Heart right ventricle (tissue), 16 donors: ENCODE results near the gene DOC2B. TPM values are rescaled to one million over a fixed set of nuclear protein-coding genes. Genes with fewer than 3 reads are reported as not detected.

ENCODE experiments used
- ATAC-seq, 8 donors: fragments of 200-7000 bp; cut with Tn5 transposase; one replicate each; pipeline ENCODE4 v1.9.1; 2020; ENCODE audit warnings: mild to moderate bottlenecking in 8 of 8, moderate library complexity in 8 of 8, moderate number of reproducible peaks in 1 of 8
- DNase-seq, 2 donors: peaks; one replicate each; pipeline ENCODE4 v3.0.0-alpha.2; 2020
- H3K27ac ChIP-seq, 10 donors: fragments of 200-600 bp; sonication (generic) in 2 of 10; one replicate each; pipeline versions ENCODE4 v1.5.0 to v1.8.0; 2020 to 2022; ENCODE audit warnings: mild to moderate bottlenecking in 3 of 10
- H3K27me3 ChIP-seq, 7 donors: fragments of 200-600 bp; one replicate each; pipeline ENCODE4 v1.8.0; 2021 to 2022; ENCODE audit warnings: mild to moderate bottlenecking in 2 of 7
- H3K36me3 ChIP-seq, 9 donors: fragments of 200-600 bp; sonication (generic) in 1 of 9; one replicate each; pipeline versions ENCODE4 v1.5.0 to v1.8.0; 2020 to 2022; ENCODE audit warnings: mild to moderate bottlenecking in 2 of 9
- H3K4me1 ChIP-seq, 9 donors: fragments of 200-600 bp; sonication (generic) in 1 of 9; one replicate each; pipeline versions ENCODE4 v1.5.0 to v1.8.0; 2020 to 2022; ENCODE audit warnings: mild to moderate bottlenecking in 4 of 9
- H3K4me3 ChIP-seq, 10 donors: fragments of 200-600 bp; sonication (generic) in 2 of 10; one replicate each; pipeline versions ENCODE4 v1.5.0 to v1.8.0; 2020 to 2022; ENCODE audit warnings: mild to moderate bottlenecking in 7 of 10, moderate library complexity in 2 of 10
- H3K9me3 ChIP-seq, 11 donors: fragments of 200-600 bp in 10 of 11; sonication (generic) in 2 of 11; one replicate each; pipeline versions ENCODE4 v1.5.0 to v1.8.0; 2013 to 2022; ENCODE audit warnings: mild to moderate bottlenecking in 2 of 11, control low read depth in 1 of 11, moderate library complexity in 1 of 11
- WGBS, 2 donors: extraction: QIAGEN DNeasy Blood & Tissue Kit; methylation state at CpG; one replicate each; pipeline ENCODE4 v1.1.7; 2013; ENCODE audit warnings: inconsistent platforms in 1 of 2; 5-methylcytosine and 5-hydroxymethylcytosine counted together
- intact Hi-C, 10 donors: fragments of 100-400 bp; cut with DNase I; formaldehyde crosslinking; loops; one replicate each; pipeline versions ENCODE4 v1.11.1 to v1.14.2; 2022
- polyA plus RNA-seq, 2 donors: library from polyadenylated mRNA; stranded (reverse); fragments of 200-250 nt; gene quantifications; one replicate each; pipeline ENCODE4 v1.2.3, GENCODE V29; 2013
- total RNA-seq, 10 donors: library from RNA; stranded (reverse); fragmentation: NEBNext Ultra II Directional in 3 of 10; extraction: Animal tissue kit (Norgen Biotek cat#: 25700) in 3 of 10; gene quantifications; one replicate each; pipeline versions ENCODE4 v1.2.1 to v1.2.4, GENCODE V29; 2021 to 2023
- TF ChIP-seq, protein P1 (sequence below), 9 donors: fragments of 200-600 bp; sonication (generic) in 2 of 9; IDR thresholded peaks; one replicate each; pipeline versions ENCODE4 v1.5.0 to v1.8.0; 2021 to 2022; ENCODE audit warnings: antibody characterized with exemption in 9 of 9, mild to moderate bottlenecking in 5 of 9, moderate library complexity in 1 of 9
- donor health status: Arrhythmogenic right ventricular cardiomyopathy.
- donor health status: ischemic (EF 13 %, LVEDD 7.1; RV severe dilation, severe dysfunction).
- donor health status: healthy with polysubstance abuse.
- donor health status: DM: no; HTN: yes; CAD: no.
- donor health status: DM: no; HTN: no; CAD: no.
- donor health status: ischemic (EF 25% LVEDD 6.9; RV normal size, moderate dysfunction).
- donor health status: ischemic (EF 25% LVEDD 5.7; RV mildly dilated, moderate dysfunction).
- donor health status: healthy.
- donor health status: DM: yes; HTN: yes; CAD: no.
- donor health status: Ischemic cardiomyopathy.
- donor health status: ischemic (EF 35%, LVEDD 5.7; RV mildly dilated, moderate dysfunction).
- donor health status: nonischemic (EF 11% LVEDD 7.7; RV severe dilation, severe dysfunction).
- donor health status: DM: yes; HTN: yes; CAD: no.
- donor health status: PGD.
- donor health status: ischemic (EF 29% LVEDD 5.4; RV normal size, mild dysfunction).
- donor health status: nonischemic (EF 23%, LVEDD 6.1; RV moderate dilation, normal function).

DOC2B gene
- total and polyA plus RNA-seq, 12 donors = 2.5 to 13.0 (median 4.6) TPM

DNA sequence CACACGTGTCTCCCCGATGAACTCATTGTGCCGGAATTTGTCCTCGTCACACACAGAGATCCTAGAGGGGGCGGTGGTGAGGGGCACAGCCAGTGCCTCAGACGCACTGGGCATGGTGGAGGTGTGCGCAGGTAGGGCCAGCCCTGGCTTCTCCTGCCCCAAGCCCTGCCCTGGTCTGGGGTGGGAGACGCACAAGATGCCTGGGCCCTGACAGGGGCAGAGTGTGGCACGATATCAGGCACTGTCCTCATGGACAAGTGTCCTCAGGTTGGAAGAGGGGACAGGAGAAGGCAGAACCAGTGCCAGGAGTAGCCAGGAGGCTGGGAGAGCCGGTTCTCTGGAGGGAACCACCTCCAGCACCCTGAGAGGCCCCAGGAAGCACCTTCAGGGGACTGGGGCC, 20.0 kb downstream of the DOC2B start:
- intact Hi-C loops = loop anchor here in 6 of 10 donors (5.0 kb wide), 1 partner anchor 226 kb away; no protein-coding TSS in a partner anchor
- Histone ChIP-seq H3K9me3 (no peaks in the 10 kb centered on the region), H3K27ac (no peak overlapping the region), H3K27me3 (no peaks in the 10 kb centered on the region), H3K36me3 (peaks cover 0 to 49% (median 0%) of the 10 kb centered on the region in 9 donors), H3K4me3 (no peak overlapping the region), H3K4me1 (peaks cover 0 to 4% (median 0%) of the 10 kb centered on the region in 9 donors)
- no peak for DNase-seq
- no peak for ATAC-seq
- TF ChIP-seq, protein P1, sequence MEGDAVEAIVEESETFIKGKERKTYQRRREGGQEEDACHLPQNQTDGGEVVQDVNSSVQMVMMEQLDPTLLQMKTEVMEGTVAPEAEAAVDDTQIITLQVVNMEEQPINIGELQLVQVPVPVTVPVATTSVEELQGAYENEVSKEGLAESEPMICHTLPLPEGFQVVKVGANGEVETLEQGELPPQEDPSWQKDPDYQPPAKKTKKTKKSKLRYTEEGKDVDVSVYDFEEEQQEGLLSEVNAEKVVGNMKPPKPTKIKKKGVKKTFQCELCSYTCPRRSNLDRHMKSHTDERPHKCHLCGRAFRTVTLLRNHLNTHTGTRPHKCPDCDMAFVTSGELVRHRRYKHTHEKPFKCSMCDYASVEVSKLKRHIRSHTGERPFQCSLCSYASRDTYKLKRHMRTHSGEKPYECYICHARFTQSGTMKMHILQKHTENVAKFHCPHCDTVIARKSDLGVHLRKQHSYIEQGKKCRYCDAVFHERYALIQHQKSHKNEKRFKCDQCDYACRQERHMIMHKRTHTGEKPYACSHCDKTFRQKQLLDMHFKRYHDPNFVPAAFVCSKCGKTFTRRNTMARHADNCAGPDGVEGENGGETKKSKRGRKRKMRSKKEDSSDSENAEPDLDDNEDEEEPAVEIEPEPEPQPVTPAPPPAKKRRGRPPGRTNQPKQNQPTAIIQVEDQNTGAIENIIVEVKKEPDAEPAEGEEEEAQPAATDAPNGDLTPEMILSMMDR (IDR thresholded peaks at IDR 0.05) = no peak
- 89 to 90% methylated on average over 10 of the region's 10 CpGs for WGBS, 2 donors

DNA sequence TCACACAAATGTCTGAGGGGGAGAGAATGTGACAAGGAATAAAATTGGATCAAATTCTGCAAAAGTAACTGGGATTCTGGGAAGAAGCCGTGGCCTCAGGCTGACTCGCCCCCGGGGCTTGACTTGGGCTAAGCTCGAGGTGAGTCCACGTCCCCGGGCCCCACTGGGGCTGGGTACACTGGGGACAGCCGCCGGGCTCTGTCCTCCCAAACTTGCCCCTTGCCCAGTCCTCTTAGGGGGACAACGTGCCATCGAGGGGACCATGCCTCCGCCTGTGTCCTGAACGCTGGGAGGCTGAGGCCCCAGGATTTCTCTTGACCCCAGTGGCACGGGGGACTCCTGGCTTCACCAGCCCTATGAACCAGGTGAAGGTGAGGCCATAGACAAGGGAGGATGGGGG, 21.1 kb downstream of the DOC2B start:
- DNase-seq = no peak
- no peak for ATAC-seq
- Histone ChIP-seq H3K27me3 (no peaks in the 10 kb centered on the region), H3K9me3 (no peaks in the 10 kb centered on the region), H3K27ac (no peak overlapping the region), H3K36me3 (peaks cover 0 to 57% (median 0%) of the 10 kb centered on the region in 9 donors), H3K4me3 (no peak overlapping the region), H3K4me1 (peaks cover 0 to 4% (median 0%) of the 10 kb centered on the region in 9 donors)
- 92% methylated on average over 13 of the region's 13 CpGs for WGBS, 2 donors
- intact Hi-C loops = loop anchor here in 6 of 10 donors (5.0 kb wide), 1 partner anchor 227 kb away; no protein-coding TSS in a partner anchor
- TF ChIP-seq, protein P1 (IDR thresholded peaks at IDR 0.05) = no peak

DNA sequence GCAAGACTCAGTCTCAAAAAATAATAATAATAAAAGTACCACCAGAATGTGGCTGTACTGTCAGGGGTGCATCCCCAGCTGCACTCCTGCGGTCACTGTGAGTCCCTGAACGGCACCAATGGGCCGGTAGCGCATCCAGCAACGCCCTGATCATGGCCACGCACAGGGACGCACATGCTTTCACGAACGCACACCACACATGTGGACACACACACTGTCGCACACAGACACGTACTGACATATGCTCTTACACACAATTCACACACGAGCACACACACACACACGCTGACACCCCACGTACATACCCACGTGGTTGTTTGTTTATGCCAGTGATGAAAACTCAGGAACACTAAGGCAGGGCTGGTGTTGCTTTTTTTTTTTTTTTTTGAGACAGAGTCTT, 21.8 kb downstream of the DOC2B start:
- no peak overlapping the region for H3K4me3 ChIP-seq
- no peak overlapping the region for H3K27ac ChIP-seq
- H3K9me3 ChIP-seq = no peaks in the 10 kb centered on the region
- H3K27me3 ChIP-seq = no peaks in the 10 kb centered on the region
- H3K36me3 ChIP-seq = peaks cover 0 to 64% (median 0%) of the 10 kb centered on the region in 9 donors
- intact Hi-C loops = loop anchor here in 6 of 10 donors (5.0 kb wide), 2 partner anchors 153 to 228 kb away; no protein-coding TSS in a partner anchor
- ATAC-seq = no peak
- TF ChIP-seq, protein P1 (IDR thresholded peaks at IDR 0.05) = no peak
- H3K4me1 ChIP-seq = peaks cover 0 to 1% (median 0%) of the 10 kb centered on the region in 9 donors
- no peak for DNase-seq
- 94 to 97% methylated on average over 15 of the region's 15 CpGs for WGBS, 2 donors

DNA sequence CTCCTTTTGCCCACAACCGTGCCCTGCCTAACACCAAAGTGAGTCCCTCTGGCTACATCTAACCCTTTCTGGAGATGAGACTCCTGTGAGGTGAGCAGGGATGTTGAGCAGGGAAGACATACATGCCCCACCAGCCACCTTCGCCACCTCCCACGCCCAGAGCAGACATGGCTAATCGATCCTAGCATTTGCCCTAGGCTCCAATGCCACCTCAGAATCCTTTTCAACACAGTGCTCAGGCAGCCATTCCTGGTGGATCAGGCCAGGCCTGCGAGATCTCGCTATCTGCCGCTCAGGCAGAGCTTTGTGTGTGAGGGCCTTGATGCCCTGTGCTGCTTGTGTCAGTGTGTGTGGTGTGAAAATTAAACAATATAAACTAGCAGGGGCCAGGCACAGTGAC, 23.1 kb downstream of the DOC2B start:
- WGBS, 2 donors = 93 to 98% methylated on average over 7 of the region's 7 CpGs
- intact Hi-C loops = loop anchor here in 1 of 10 donors (5.0 kb wide), 1 partner anchor 154 kb away; no protein-coding TSS in a partner anchor
- Histone ChIP-seq H3K9me3 (no peaks in the 10 kb centered on the region), H3K36me3 (peaks cover 0 to 70% (median 0%) of the 10 kb centered on the region in 9 donors), H3K27ac (no peak overlapping the region), H3K4me3 (no peak overlapping the region), H3K27me3 (no peaks in the 10 kb centered on the region), H3K4me1 (no peaks in the 10 kb centered on the region)
- no peak for DNase-seq
- ATAC-seq = no peak
- TF ChIP-seq, protein P1 (IDR thresholded peaks at IDR 0.05) = no peak
